ENCODE measurements around the gene DCC.

DNA sequence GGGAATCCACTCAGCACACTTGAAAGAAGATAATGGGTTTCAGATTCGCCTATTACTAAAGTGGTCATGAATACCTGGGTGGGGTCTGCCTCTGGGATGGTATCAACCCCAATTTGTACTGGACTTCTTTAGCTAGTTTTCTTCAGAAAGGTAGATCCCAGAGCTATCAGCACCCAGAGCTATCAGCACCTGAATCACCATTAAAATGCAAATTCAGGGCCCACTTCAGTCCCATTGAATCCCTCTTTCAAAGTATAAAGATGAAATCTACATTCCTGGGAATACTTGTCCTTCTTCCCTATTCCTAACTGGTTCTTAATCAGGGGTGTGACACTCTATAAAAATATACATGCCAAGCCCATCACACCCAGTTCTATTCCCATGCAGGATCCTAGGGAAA lies 914.3 kb downstream of the DCC start:
- TF ChIP-seq, protein P1, sequence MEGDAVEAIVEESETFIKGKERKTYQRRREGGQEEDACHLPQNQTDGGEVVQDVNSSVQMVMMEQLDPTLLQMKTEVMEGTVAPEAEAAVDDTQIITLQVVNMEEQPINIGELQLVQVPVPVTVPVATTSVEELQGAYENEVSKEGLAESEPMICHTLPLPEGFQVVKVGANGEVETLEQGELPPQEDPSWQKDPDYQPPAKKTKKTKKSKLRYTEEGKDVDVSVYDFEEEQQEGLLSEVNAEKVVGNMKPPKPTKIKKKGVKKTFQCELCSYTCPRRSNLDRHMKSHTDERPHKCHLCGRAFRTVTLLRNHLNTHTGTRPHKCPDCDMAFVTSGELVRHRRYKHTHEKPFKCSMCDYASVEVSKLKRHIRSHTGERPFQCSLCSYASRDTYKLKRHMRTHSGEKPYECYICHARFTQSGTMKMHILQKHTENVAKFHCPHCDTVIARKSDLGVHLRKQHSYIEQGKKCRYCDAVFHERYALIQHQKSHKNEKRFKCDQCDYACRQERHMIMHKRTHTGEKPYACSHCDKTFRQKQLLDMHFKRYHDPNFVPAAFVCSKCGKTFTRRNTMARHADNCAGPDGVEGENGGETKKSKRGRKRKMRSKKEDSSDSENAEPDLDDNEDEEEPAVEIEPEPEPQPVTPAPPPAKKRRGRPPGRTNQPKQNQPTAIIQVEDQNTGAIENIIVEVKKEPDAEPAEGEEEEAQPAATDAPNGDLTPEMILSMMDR (IDR thresholded peaks at IDR 0.05) = no peak
- TF ChIP-seq POLR2A (IDR thresholded peaks at IDR 0.05) = no peak
